Transverse colon (tissue), 4 donors: ENCODE results near the gene REEP2.

Experiments
- CTCF ChIP-seq, 5 experiments: fragments of 200-600 bp in 3 of 5; fragments of 450-650 bp in 2 of 5; sonication (generic) in 3 of 5; IDR thresholded peaks; 1 replicate in 2 of 5; 2 replicates in 3 of 5; pipeline ENCODE4 v1.5.1; 2016 to 2017; ENCODE audit warnings: antibody characterized with exemption in 5 of 5, inconsistent platforms in 3 of 5, mild to moderate bottlenecking in 2 of 5, moderate library complexity in 1 of 5
- EP300 ChIP-seq: sonication (generic); formaldehyde crosslinking; IDR thresholded peaks from one replicate; pipeline ENCODE4 v1.6.1; 2017; ENCODE audit warnings: antibody characterized with exemption, low read depth
- POLR2A ChIP-seq: fragments of 450-650 bp; IDR thresholded peaks from one replicate; pipeline ENCODE4 v1.6.1; 2016; ENCODE audit warnings: antibody characterized with exemption, mild to moderate bottlenecking, moderate library complexity
- POLR2AphosphoS5 ChIP-seq, 3 donors: sonication (generic); formaldehyde crosslinking; IDR thresholded peaks; one replicate each; pipeline ENCODE4 v1.6.1; 2016; ENCODE audit warnings: antibody characterized with exemption in 3 of 3

DNA sequence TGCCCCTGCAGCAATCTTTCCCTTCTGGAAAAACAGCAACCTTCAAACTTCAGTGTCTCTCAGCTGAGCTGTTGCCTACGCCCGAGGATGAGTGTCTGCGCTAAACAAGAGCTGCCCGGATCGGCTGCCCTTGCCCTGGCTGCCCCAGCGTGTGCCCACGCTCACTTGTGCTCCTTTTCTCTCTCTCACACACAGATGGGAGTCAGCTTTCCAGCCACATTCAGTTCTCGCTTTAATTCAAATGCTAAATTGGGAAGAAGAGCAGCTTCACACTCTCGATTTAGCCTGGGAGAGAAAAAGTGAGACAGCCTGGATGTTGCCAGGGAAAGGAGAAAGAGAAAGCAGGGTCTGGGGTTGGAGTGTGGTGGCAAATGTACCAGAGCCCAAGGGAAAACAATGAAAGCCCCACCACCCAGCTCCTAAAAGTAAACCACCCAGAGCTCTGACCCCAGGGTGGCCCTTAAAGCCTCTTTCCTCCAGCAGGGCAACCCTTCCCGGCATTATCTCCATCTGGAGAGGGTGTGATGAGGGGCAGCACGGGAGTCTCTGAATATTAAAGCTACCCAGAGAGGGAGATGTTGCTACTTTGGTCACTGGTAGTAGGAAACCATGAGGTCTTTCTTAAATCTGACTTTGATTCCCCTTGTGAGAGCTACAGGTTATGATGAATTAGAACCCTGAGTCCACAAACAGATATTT is 16.5 kb downstream of the REEP2 start:
- TF ChIP-seq CTCF (IDR thresholded peaks at IDR 0.05) (no peak), POLR2AphosphoS5 (IDR thresholded peaks at IDR 0.05) (no peak), EP300 (no peak), POLR2A (no peak)
